Heart left ventricle (tissue), 13 donors: ENCODE measurements around the gene DTNA.

Experiments used
- POLR2A ChIP-seq, 2 donors: fragments of 450-650 bp; IDR thresholded peaks; one replicate each; pipeline ENCODE4 v1.6.1; 2017; ENCODE audit warnings: antibody characterized with exemption in 2 of 2, mild to moderate bottlenecking in 2 of 2, moderate library complexity in 2 of 2
- TF ChIP-seq, protein P1 (sequence below), 12 donors: fragments of 200-600 bp; sonication (generic) in 4 of 12; IDR thresholded peaks; one replicate each; pipeline versions ENCODE4 v1.5.0 to v1.8.0; 2018 to 2022; ENCODE audit warnings: antibody characterized with exemption in 12 of 12, mild to moderate bottlenecking in 5 of 12
- donor health status: ischemic (EF 13 %, LVEDD 7.1; RV severe dilation, severe dysfunction).
- donor health status: DM: no; HTN: yes; CAD: no.
- donor health status: DM: no; HTN: no; CAD: no.
- donor health status: ischemic (EF 25% LVEDD 6.9; RV normal size, moderate dysfunction).
- donor health status: ischemic (EF 25% LVEDD 5.7; RV mildly dilated, moderate dysfunction).
- donor health status: ischemic (EF 35%, LVEDD 5.7; RV mildly dilated, moderate dysfunction).
- donor health status: nonischemic (EF 11% LVEDD 7.7; RV severe dilation, severe dysfunction).
- donor health status: DM: yes; HTN: yes; CAD: no.
- donor health status: PGD.
- donor health status: ischemic (EF 29% LVEDD 5.4; RV normal size, mild dysfunction).
- donor health status: nonischemic (EF 23%, LVEDD 6.1; RV moderate dilation, normal function).

- TF ChIP-seq, protein P1, sequence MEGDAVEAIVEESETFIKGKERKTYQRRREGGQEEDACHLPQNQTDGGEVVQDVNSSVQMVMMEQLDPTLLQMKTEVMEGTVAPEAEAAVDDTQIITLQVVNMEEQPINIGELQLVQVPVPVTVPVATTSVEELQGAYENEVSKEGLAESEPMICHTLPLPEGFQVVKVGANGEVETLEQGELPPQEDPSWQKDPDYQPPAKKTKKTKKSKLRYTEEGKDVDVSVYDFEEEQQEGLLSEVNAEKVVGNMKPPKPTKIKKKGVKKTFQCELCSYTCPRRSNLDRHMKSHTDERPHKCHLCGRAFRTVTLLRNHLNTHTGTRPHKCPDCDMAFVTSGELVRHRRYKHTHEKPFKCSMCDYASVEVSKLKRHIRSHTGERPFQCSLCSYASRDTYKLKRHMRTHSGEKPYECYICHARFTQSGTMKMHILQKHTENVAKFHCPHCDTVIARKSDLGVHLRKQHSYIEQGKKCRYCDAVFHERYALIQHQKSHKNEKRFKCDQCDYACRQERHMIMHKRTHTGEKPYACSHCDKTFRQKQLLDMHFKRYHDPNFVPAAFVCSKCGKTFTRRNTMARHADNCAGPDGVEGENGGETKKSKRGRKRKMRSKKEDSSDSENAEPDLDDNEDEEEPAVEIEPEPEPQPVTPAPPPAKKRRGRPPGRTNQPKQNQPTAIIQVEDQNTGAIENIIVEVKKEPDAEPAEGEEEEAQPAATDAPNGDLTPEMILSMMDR (IDR thresholded peaks at IDR 0.05): no peak
- TF ChIP-seq POLR2A (IDR thresholded peaks at IDR 0.05): no peak
Measured at GRCh38 chr18:34872066-34872465, 162.0 kb downstream of the DTNA start.
